Transverse colon (tissue), 3 donors: ENCODE measurements around the gene BRIP1.

Experiments
- CTCF ChIP-seq, 5 experiments: fragments of 200-600 bp in 3 of 5; fragments of 450-650 bp in 2 of 5; sonication (generic) in 3 of 5; IDR thresholded peaks; 1 replicate in 2 of 5; 2 replicates in 3 of 5; pipeline ENCODE4 v1.5.1; 2016 to 2017; ENCODE audit warnings: antibody characterized with exemption in 5 of 5, inconsistent platforms in 3 of 5, mild to moderate bottlenecking in 2 of 5, moderate library complexity in 1 of 5
- EP300 ChIP-seq: sonication (generic); formaldehyde crosslinking; IDR thresholded peaks from one replicate; pipeline ENCODE4 v1.6.1; 2017; ENCODE audit warnings: antibody characterized with exemption, low read depth

GRCh38 chr17:61734012-61734411 lies 129.3 kb downstream of the BRIP1 start:
- TF ChIP-seq EP300 (no peak), CTCF (IDR thresholded peaks at IDR 0.05) (no peak)
